PC-9 (cell line): ENCODE results near the gene COG3.

Source experiments
- EZH2 ChIP-seq: fragments of 200-600 bp; sonication (generic); IDR thresholded peaks from 2 replicates; pipeline ENCODE4 v1.8.0; 2017; ENCODE audit warnings: antibody characterized with exemption, low read depth
- TF ChIP-seq, protein P1 (sequence below): fragments of 200-600 bp; sonication (generic); conservative IDR thresholded peaks from 2 replicates; pipeline ENCODE4 v1.6.1; 2017; ENCODE audit warnings: mixed run types, antibody characterized with exemption, mild to moderate bottlenecking, moderate library complexity

DNA sequence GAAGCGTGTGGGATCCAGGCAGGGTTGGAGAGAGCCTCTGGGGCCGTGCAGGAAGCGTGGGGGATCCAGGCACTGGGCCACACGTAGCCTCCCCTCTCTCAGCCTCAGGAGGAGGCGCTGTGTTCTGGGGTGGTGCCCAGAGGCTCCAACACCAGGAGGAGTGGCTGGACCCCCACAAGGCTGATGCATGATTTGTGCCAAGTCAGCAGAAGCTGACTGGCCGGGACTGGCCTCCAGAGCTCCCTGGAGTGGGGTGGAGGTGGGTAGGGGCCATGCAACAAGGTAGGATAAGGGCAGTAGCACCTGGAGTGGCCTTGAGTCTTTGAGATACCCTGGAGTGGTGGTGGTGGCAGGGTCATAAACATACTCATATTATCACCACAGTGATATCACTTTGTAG, 75.5 kb downstream of the COG3 start:
- TF ChIP-seq, protein P1, sequence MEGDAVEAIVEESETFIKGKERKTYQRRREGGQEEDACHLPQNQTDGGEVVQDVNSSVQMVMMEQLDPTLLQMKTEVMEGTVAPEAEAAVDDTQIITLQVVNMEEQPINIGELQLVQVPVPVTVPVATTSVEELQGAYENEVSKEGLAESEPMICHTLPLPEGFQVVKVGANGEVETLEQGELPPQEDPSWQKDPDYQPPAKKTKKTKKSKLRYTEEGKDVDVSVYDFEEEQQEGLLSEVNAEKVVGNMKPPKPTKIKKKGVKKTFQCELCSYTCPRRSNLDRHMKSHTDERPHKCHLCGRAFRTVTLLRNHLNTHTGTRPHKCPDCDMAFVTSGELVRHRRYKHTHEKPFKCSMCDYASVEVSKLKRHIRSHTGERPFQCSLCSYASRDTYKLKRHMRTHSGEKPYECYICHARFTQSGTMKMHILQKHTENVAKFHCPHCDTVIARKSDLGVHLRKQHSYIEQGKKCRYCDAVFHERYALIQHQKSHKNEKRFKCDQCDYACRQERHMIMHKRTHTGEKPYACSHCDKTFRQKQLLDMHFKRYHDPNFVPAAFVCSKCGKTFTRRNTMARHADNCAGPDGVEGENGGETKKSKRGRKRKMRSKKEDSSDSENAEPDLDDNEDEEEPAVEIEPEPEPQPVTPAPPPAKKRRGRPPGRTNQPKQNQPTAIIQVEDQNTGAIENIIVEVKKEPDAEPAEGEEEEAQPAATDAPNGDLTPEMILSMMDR = no peak
- no peak for TF ChIP-seq EZH2
